Stimulated activated CD8-positive, alpha-beta memory T cell treated with anti-CD3 and anti-CD28 coated beads, Interleukin-12 subunit alpha, Interleukin-12 subunit beta, amount 100 ng/mL, for 24 hours (primary cell): ENCODE data around the gene EXPH5.

ENCODE experiments used
- DNase-seq: peaks from one replicate; pipeline ENCODE4 v3.0.0-alpha.2; 2020; ENCODE audit errors: extremely low read depth

EXPH5 gene

GRCh38 chr11:108562746-108563581 lies 30.6 kb downstream of the EXPH5 start:
- no peak for DNase-seq

DNA sequence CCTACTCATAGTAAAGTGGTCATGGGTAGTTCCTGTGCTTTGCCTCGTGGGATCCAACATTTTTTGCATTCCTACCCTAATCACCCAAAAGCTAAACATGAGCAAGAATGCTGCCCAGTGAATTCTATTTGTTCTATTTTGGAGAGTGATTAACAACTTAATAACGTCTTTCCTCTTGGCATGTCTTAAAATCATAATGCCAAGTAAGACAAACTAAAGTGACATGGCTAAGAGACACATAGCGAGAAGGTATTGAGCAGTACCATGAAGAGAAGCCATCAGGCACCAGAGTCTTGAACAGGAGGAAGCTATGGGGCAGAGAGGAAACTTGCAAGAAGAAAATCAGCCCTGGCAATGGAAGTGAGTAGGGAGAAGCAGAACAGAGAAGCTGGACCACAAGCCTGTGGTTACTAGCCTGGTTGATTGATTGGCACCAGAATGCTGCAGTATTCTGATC lies 32.0 kb downstream of the EXPH5 start:
- no peak for DNase-seq

DNA sequence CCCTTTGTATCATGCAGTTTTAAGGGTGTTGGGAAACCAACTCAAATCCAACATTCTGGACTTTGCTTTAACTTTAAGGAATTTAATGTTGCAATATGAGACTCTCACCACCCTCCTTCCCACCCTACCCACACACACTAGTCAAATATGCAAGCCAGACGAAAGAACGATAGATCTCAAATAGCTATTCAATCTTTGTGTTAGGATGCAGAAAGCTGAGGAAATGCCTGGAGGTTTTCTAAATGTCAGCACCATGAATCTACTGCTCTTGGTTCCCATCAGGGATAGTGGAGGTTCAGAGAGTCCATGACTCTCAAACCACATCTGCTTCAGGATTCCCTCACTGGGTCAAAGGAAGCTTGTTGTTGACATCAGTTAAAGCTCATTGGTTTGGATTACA lies 33.7 kb downstream of the EXPH5 start:
- no peak for DNase-seq

GRCh38 chr11:108559340-108559739 lies 34.2 kb downstream of the EXPH5 start:
- DNase-seq: no peak

- DNase-seq: no peak
Observed at GRCh38 chr11:108558222-108558621, 35.3 kb downstream of the EXPH5 start.

- no peak for DNase-seq
Observed at GRCh38 chr11:108556019-108556418, 37.5 kb downstream of the EXPH5 start.

DNA sequence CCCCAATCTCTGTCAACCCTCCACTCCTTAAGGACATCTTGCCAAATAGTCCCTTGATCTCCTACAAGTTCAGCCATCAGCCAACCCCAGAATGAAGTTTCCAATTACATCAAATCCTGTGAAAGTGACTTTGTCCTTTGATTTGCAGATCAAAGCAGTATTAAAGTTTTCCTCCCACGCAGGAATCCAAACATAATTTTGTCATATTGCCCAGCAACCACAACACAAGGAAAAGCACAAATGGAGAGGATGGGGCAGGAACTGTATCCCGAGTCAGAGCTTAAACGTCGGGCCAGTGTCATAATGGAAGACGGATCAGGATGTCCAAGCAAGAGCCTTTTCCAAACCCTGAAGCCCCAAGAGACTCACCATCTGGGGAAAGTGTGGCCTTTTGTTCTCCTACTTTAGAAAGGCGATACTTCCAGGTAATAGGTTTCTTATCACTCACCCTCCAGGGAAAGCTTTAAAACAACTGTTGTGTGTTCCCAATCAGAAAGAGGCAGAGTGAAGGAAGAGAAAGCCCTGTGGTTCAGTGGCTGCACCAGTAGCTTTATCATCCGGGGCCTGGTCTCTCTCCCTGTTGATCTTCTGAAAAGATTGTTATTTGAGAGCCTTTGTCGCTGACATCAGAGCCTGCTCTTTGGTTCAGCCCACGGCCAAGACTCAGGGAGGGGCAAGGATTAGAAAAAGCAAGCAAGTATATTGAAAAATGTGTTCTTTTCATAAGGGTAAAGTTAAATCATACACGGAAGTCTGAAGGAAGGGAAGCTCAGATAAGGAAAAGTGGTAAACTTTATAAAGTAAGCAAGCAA lies 41.7 kb downstream of the EXPH5 start:
- DNase-seq: no peak

GRCh38 chr11:108549319-108549885 lies 44.2 kb downstream of the EXPH5 start:
- DNase-seq: no peak

DNA sequence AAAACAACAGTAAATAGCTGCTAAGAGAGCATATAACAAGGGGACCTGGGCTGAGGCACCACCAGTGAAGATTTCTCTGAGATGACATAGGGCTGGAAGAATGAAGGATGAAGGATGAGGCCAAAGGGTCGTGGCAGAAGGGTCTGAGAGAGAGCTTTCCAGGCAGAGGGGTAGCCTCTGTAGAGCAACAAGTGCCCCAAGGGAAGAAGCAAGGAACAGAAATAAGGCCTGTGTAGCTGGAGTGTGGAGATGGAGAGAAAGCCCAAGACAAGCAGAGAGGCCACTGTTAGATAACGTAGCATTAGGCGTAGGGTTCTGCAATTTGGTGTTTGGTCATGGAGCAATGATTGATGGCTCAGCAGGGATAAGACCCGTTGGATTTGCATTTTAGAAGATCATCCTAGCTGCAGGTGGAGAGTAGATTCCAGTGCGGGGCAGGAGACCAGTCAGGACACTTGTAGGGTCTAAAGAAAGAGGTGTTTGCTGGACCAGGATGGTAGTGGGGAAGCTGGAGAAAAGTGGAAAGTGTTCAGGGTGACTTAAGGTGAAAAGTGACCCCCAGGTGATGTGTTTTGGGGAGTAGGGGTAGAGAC lies 47.6 kb downstream of the EXPH5 start:
- DNase-seq: no peak

DNA sequence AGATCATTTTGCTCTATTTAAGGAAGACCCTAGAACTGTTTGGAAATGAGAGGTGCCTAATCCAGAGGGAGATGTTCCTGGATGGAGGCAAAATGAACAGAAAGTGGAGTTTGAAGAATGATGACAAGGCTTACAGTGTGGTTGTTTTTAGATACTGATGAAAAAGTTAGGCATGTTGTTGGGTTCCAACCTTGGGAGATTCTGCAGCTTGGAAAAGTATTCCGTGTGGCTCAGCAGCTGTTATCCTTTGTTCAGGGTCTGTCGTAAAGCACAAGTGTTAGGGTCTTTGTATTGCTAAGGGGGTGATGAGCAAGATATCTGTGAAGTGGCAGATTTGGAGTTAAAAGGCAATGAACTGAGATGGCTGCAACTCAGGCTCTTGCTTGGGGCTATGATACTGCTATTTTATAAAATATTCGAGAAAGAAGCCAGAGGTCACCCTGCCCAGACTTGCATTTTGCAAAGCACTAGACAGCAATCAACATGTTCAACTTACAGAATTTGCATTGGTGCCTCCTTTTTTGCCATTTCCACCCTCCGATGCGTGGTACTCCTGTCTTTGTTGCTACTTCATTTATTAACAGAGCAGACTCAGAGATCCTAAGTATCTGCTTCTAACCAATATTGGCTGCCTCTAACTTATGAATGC lies 50.1 kb downstream of the EXPH5 start:
- DNase-seq: no peak

DNA sequence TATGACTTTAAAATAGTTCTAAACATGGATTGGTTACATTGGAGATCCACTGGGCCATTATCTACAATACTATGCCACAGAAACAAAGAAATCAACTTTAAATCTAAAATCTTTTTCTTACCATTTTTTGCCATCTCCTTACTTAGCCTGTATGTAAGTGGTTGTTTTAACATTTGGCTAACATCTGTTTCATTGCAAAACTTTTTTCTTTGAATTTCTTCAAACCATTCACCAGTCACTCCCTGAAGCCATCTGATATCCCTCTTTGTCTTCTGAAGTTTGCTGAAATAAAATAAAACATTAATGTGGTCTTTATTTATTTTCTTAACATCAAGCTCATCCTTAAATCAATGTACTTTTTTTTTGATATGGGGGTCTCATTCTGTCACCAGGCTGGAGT lies 52.0 kb downstream of the EXPH5 start:
- no peak for DNase-seq

DNA sequence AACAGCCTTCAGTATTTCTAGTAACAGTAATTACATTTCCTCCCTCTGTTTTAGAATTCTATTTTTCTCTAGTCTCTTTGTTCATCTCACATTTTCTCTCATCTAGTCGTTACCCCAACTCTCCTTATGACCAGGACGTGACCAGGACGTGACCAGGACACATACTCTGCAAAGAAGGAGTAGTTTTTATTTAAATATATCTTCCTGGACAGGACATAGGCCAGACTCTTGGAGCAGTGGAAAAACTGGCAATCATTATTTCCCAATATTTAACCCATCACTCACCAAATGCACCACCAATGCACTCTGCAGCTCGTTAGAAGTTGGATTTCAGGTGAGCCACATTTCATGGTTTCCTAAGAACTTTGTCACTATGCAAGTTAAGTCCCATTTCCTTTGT lies 55.1 kb downstream of the EXPH5 start:
- no peak for DNase-seq

GRCh38 chr11:108538022-108538424 lies 55.5 kb downstream of the EXPH5 start:
- no peak for DNase-seq

- no peak for DNase-seq
Observed at GRCh38 chr11:108536783-108537182, 56.8 kb downstream of the EXPH5 start.

- DNase-seq: no peak
Observed at GRCh38 chr11:108535384-108535955, 58.1 kb downstream of the EXPH5 start.

DNA sequence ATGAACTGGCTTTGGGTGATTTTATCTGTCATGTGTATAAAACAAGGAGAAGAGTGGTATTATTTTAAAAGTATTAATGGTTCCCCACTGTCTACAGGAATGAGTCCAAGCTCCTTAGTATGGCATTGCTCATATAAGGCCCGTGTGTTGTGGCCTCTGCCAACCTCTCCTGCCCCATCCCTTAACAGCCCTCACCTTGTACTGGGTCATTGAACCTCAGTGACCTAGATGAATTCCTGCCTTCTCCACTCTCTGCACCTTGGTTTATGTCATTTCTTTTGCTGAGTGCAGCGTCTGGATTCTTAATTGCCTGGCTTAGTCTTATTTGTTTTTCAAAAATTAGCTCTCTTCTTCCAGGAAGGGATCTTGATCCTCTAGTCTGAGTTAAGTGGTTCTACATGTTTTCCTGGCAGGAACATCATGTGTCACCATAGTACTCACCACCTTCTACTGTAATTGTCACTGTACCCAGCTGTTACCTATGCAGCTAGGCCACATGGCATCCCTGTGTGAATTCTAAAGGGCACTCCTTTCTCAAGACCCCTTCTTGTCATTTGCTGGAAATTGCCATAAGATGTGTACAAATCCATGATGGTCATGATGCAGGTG lies 59.2 kb downstream of the EXPH5 start:
- no peak for DNase-seq

DNA sequence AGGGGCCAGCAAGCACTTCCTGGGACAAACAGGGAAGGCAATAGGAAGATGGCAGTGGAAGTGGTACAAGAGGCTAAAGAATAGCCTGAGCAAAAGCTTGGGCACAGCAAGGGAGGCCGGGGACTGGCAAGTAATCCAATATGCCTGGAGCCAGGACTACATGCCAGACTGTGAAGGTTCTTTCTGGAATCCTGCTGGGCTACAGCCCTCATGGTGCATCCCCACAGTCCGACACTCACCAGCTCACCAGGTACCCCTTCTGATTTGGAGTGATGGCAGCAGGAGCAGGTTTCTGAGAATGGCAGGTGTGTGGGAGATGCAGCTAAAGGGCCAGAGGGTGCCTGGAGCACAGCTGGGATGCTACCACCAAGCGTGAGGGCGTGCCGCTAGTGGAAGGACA lies 63.1 kb downstream of the EXPH5 start:
- no peak for DNase-seq

- DNase-seq: no peak
Observed at GRCh38 chr11:108527382-108527781, 66.2 kb downstream of the EXPH5 start.

DNA sequence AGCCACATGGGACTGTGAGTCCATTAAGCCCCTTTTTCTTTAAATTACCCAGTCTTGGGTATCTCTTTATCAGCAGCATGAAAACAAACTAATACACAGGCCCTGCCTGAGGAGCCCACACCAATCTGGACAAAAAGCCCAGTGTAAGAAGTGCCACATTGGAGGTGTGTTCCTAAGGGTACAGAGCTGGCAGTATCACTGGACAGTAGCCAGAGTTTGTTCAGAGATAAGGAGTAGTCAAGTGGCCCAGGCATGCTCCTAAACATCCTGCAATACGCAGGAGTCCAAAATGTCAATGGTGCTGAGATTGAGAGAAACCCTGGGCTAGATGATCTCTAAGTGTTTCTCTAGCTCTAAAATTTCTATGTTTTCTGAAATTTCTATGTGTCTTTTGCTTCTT lies 68.4 kb downstream of the EXPH5 start:
- no peak for DNase-seq

DNA sequence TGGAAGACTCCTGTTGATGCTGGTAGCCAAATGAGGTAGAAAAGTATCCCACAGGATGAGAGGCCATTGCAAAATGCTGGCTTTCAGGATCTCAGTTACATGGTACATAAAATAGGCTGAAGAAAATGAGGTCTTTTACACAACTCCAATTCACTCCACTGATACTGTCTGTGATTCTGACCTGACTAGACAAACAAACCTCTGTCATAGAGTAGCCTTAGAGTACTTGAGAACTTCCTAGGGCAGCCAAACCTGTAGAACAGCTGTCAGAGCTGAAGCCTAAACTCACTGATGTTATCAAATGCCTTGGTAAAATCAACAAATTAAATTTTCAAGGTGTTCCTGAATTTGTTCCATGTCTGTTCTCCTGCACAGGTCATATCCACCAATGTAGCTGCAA lies 69.1 kb downstream of the EXPH5 start:
- no peak for DNase-seq

DNA sequence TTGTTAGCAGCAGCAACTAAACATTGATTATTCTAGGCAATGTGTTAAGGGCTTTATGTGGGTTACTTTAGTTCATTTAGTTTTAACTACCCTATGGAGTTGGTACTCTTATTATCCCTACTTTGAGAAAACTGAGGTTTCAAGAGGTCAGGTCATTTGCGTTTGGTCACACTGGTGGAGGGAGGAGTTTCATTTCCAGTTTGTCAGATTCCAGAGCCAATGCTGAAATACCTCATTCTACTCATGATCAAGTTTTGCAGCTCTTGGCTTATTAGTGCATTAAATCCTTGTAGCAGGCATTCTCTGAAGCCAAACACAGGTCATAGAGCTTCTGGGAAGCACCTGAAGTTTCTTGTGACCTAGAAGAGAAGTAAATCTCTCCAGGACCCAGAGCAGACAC lies 71.2 kb downstream of the EXPH5 start:
- DNase-seq: no peak
